Measurements from ENCODE around the gene ACAD10. TPM values are rescaled to one million over a fixed set of nuclear protein-coding genes. Genes with fewer than 3 reads are reported as not detected.
"Not testable (repeated sequence)": the region's sequence is repeated elsewhere in the genome, so short reads cannot be mapped to it uniquely, and the experiment has no call there.

ACAD10 gene
- total RNA-seq, 1 donor from 2014 or later, result 44.0 TPM

GRCh38 chr12:111643427-111643826 is 42.4 kb upstream of the ACAD10 start:
- DNase-seq (ENCODE audit: low read depth, low spot score), result no peak
- Mint-ChIP-seq H3K4me3 (no peak overlapping the region), H3K27me3 (ENCODE audit: low read depth) (no peaks in the 10 kb centered on the region), H3K9me3 (no peaks in the 10 kb centered on the region), H3K36me3 (ENCODE audit: low read depth) (peaks cover 5% of the 10 kb centered on the region), H3K4me1 (peaks cover 2% of the 10 kb centered on the region), H3K27ac (ENCODE audit: unreplicated experiment) (no peak overlapping the region)
- no peak for TF ChIP-seq CTCF (conservative IDR thresholded peaks at IDR 0.05)

DNA sequence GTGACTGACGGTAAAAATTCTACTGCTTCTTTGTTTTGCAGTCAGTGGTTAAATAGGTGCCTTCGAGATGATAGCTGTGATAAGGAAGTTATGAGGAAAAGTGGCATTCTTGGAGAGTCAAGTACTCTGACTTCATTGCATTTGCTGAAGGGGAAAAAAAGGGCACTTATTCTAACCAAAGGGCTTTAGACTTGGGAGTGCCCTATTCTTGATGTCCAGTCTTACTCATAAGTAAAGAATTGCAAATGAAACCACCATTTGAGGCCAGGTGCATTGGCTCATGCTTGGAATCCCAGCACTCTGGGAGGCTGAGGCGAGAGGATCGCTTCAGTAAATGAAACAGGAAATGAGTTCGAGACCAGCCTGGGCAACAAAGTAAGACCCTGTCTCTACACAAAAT is 40.4 kb upstream of the ACAD10 start:
- Mint-ChIP-seq H3K9me3 (no peaks in the 10 kb centered on the region), H3K4me1 (no peaks in the 10 kb centered on the region), H3K27ac (ENCODE audit: unreplicated experiment) (no peak overlapping the region), H3K27me3 (ENCODE audit: low read depth) (no peaks in the 10 kb centered on the region), H3K36me3 (ENCODE audit: low read depth) (peaks cover 7% of the 10 kb centered on the region), H3K4me3 (no peak overlapping the region)
- DNase-seq (ENCODE audit: low read depth, low spot score), result no peak
- no peak for TF ChIP-seq CTCF (conservative IDR thresholded peaks at IDR 0.05)

DNA sequence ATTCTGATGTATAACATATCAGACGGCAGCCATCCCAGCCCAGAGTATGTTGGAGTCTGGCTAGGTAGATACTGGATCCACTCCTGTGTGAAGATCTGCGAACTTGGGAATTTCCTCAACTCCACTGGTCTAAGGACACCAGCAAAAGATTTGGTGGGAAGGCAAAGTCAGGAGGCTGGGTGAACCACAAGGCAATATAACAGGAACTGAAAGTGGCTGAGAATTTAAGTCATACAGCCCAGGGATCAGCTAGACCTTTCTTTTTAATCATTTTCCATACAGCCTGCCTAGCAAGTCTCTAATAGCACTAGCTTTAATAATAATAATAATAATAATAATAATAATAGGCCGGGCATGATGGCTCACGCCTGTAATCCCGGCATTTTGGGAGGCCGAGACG is 34.9 kb upstream of the ACAD10 start:
- no peak for DNase-seq (ENCODE audit: low read depth, low spot score)
- TF ChIP-seq CTCF (conservative IDR thresholded peaks at IDR 0.05), result no peak
- Mint-ChIP-seq H3K9me3 (no peaks in the 10 kb centered on the region), H3K27me3 (ENCODE audit: low read depth) (no peaks in the 10 kb centered on the region), H3K4me1 (no peaks in the 10 kb centered on the region), H3K36me3 (ENCODE audit: low read depth) (peaks cover 7% of the 10 kb centered on the region), H3K4me3 (no peak overlapping the region), H3K27ac (ENCODE audit: unreplicated experiment) (no peak overlapping the region)

GRCh38 chr12:111652530-111652929 is 33.3 kb upstream of the ACAD10 start:
- H3K36me3 Mint-ChIP-seq (ENCODE audit: low read depth); H3K4me3 Mint-ChIP-seq; H3K9me3 Mint-ChIP-seq; H3K27ac Mint-ChIP-seq (ENCODE audit: unreplicated experiment); DNase-seq (ENCODE audit: low read depth, low spot score); H3K4me1 Mint-ChIP-seq; H3K27me3 Mint-ChIP-seq (ENCODE audit: low read depth): not testable (repeated sequence)

DNA sequence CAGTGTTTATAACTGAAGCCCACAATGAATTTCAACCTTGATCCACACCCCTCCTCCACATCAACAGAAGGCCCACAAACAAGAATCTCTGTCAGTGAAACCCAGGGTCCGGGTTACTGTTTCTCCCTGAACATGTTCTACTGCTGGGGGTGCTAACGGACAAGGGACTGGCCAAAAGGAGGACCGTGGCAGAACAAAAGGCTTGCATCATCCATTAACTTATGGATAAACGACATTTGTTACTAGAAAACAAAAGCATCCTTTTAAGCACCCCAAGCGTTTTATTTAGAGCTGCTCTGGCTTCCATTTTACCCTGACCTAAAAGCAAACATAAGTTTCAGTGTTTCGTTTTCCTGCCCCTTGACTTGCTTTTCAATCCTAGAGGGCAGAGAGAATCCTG is 32.3 kb upstream of the ACAD10 start:
- Mint-ChIP-seq H3K4me3 (no peak overlapping the region), H3K4me1 (no peaks in the 10 kb centered on the region), H3K9me3 (no peaks in the 10 kb centered on the region), H3K27me3 (ENCODE audit: low read depth) (no peaks in the 10 kb centered on the region), H3K27ac (ENCODE audit: unreplicated experiment) (no peak overlapping the region), H3K36me3 (ENCODE audit: low read depth) (peaks cover 6% of the 10 kb centered on the region)
- DNase-seq (ENCODE audit: low read depth, low spot score), result no peak
- no peak for TF ChIP-seq CTCF (conservative IDR thresholded peaks at IDR 0.05)

- no peak for TF ChIP-seq CTCF (conservative IDR thresholded peaks at IDR 0.05)
- no peak for DNase-seq (ENCODE audit: low read depth, low spot score)
- Mint-ChIP-seq H3K27ac (ENCODE audit: unreplicated experiment) (no peak overlapping the region), H3K36me3 (ENCODE audit: low read depth) (peaks cover 11% of the 10 kb centered on the region), H3K4me1 (no peaks in the 10 kb centered on the region), H3K27me3 (ENCODE audit: low read depth) (no peaks in the 10 kb centered on the region), H3K9me3 (no peaks in the 10 kb centered on the region), H3K4me3 (no peak overlapping the region)
Measured at GRCh38 chr12:111655356-111655755, 30.5 kb upstream of the ACAD10 start.

Measured in neural crest cell (in vitro differentiated cells).